OCI-LY3 (cell line): ENCODE data around the gene MOSPD3.

Experiments
- EZH2phosphoT487 ChIP-seq: fragments of 200-600 bp; shearing (Covaris generic); IDR thresholded peaks from 2 replicates; pipeline ENCODE4 v1.6.1; 2018; ENCODE audit warnings: antibody characterized with exemption, mixed run types, low read depth
- TF ChIP-seq, protein P1 (sequence below): fragments of 200-600, 300-600 bp; sonication (generic); IDR thresholded peaks from 2 replicates; pipeline ENCODE4 v1.5.1; 2014; ENCODE audit warnings: antibody characterized with exemption, low read length, low read depth

DNA sequence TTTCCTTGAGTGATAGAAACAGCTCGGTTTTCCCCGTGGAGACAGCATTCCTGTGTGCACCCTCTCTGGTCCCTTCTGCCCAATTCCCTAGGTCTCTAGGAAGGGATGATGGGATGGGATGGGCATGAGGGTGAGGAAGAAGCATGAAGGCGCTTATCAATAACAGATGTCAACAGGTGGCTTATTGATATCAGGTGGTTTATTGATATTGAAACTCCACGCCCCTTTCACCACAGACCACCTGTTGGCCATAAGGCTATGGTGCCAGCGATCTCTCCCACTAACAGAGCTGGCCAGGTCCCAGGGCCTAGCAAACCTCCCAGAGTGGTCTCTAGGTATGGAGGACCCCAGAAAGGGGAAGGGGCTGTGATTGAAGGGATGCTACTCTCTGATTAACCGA, 7.9 kb downstream of the MOSPD3 start:
- TF ChIP-seq, protein P1, sequence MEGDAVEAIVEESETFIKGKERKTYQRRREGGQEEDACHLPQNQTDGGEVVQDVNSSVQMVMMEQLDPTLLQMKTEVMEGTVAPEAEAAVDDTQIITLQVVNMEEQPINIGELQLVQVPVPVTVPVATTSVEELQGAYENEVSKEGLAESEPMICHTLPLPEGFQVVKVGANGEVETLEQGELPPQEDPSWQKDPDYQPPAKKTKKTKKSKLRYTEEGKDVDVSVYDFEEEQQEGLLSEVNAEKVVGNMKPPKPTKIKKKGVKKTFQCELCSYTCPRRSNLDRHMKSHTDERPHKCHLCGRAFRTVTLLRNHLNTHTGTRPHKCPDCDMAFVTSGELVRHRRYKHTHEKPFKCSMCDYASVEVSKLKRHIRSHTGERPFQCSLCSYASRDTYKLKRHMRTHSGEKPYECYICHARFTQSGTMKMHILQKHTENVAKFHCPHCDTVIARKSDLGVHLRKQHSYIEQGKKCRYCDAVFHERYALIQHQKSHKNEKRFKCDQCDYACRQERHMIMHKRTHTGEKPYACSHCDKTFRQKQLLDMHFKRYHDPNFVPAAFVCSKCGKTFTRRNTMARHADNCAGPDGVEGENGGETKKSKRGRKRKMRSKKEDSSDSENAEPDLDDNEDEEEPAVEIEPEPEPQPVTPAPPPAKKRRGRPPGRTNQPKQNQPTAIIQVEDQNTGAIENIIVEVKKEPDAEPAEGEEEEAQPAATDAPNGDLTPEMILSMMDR: no peak
- TF ChIP-seq EZH2phosphoT487: no peak
